ENCODE results near the gene PRKACB.

- TF ChIP-seq POLR2A (IDR thresholded peaks at IDR 0.05): no peak
- TF ChIP-seq CTCF (IDR thresholded peaks at IDR 0.05): no peak
Measured at GRCh38 chr1:84283381-84283780, 139.3 kb downstream of the PRKACB start.
